Mononuclear cell (primary cell): ENCODE results near the gene CPED1. TPM values are rescaled to one million over a fixed set of nuclear protein-coding genes. Genes with fewer than 3 reads are reported as not detected.
"Not testable (repeated sequence)": the region's sequence is repeated elsewhere in the genome, so short reads cannot be mapped to it uniquely, and the experiment has no call there.

Source experiments
- H3K27me3 ChIP-seq: 2 replicates; pipeline ENCODE4 v1.6.0; 2011; ENCODE audit warnings: low read length, control low read depth; ENCODE audit not compliant: insufficient read depth
- H3K4me1 ChIP-seq: 2 replicates; pipeline ENCODE4 v1.5.1; 2011; ENCODE audit warnings: mild to moderate bottlenecking, low read length, control low read depth; ENCODE audit not compliant: insufficient read depth
- H3K4me3 ChIP-seq: 2 replicates; pipeline ENCODE4 v1.5.1; 2011; ENCODE audit warnings: mild to moderate bottlenecking, low read length, moderate library complexity
- H3K9me3 ChIP-seq: 2 replicates; pipeline ENCODE4 v1.5.1; 2011; ENCODE audit warnings: low read depth, mild to moderate bottlenecking, control low read depth, low read length
- total RNA-seq: library from RNA; depleted of rRNA; stranded (reverse); fragments of >200 nt; gene quantifications from one replicate; pipeline ENCODE4 v1.2.3, GENCODE V29; 2012

Gene CPED1
- total RNA-seq, 1 donor, result 4.6 TPM

GRCh38 chr7:121198502-121198901, 210.0 kb downstream of the CPED1 start:
- H3K27me3 ChIP-seq, result no peaks in the 10 kb centered on the region
- H3K9me3 ChIP-seq, result no peaks in the 10 kb centered on the region

GRCh38 chr7:121202125-121202524, 213.6 kb downstream of the CPED1 start:
- no peaks in the 10 kb centered on the region for H3K27me3 ChIP-seq
- no peaks in the 10 kb centered on the region for H3K4me1 ChIP-seq
- no peaks in the 10 kb centered on the region for H3K9me3 ChIP-seq
- no peak overlapping the region for H3K4me3 ChIP-seq

More at GRCh38 chr7:121198502-121198901, 210.0 kb downstream of the CPED1 start:
- H3K4me1 ChIP-seq, result no peaks in the 10 kb centered on the region
- no peak overlapping the region for H3K4me3 ChIP-seq

GRCh38 chr7:121202834-121203233, 214.3 kb downstream of the CPED1 start:
- Histone ChIP-seq H3K9me3 (no peaks in the 10 kb centered on the region), H3K27me3 (no peaks in the 10 kb centered on the region), H3K4me3 (no peak overlapping the region), H3K4me1 (no peaks in the 10 kb centered on the region)

GRCh38 chr7:121204537-121204936, 216.0 kb downstream of the CPED1 start:
- Histone ChIP-seq H3K4me1 (no peaks in the 10 kb centered on the region), H3K9me3 (no peaks in the 10 kb centered on the region), H3K27me3 (no peaks in the 10 kb centered on the region), H3K4me3 (no peak overlapping the region)

- no peaks in the 10 kb centered on the region for H3K27me3 ChIP-seq
- H3K9me3 ChIP-seq, result no peaks in the 10 kb centered on the region
- no peaks in the 10 kb centered on the region for H3K4me1 ChIP-seq
- no peak overlapping the region for H3K4me3 ChIP-seq
Measured at GRCh38 chr7:121205777-121206176, 217.3 kb downstream of the CPED1 start.

GRCh38 chr7:121211253-121211652, 222.7 kb downstream of the CPED1 start:
- Histone ChIP-seq H3K4me1 (no peaks in the 10 kb centered on the region), H3K4me3 (no peak overlapping the region), H3K27me3 (no peaks in the 10 kb centered on the region)

GRCh38 chr7:121212036-121212435, 223.5 kb downstream of the CPED1 start:
- H3K4me1 ChIP-seq, result no peaks in the 10 kb centered on the region
- H3K27me3 ChIP-seq, result no peaks in the 10 kb centered on the region
- no peak overlapping the region for H3K4me3 ChIP-seq
- no peaks in the 10 kb centered on the region for H3K9me3 ChIP-seq

More at GRCh38 chr7:121211253-121211652, 222.7 kb downstream of the CPED1 start:
- no peaks in the 10 kb centered on the region for H3K9me3 ChIP-seq

GRCh38 chr7:121214657-121215056, 226.1 kb downstream of the CPED1 start:
- H3K4me1 ChIP-seq, result no peaks in the 10 kb centered on the region
- H3K9me3 ChIP-seq, result no peaks in the 10 kb centered on the region
- no peak overlapping the region for H3K4me3 ChIP-seq
- no peaks in the 10 kb centered on the region for H3K27me3 ChIP-seq

GRCh38 chr7:121219026-121219425, 230.5 kb downstream of the CPED1 start:
- no peaks in the 10 kb centered on the region for H3K9me3 ChIP-seq
- no peaks in the 10 kb centered on the region for H3K27me3 ChIP-seq
- H3K4me3 ChIP-seq, result no peak overlapping the region
- no peaks in the 10 kb centered on the region for H3K4me1 ChIP-seq

- H3K9me3 ChIP-seq, H3K4me3 ChIP-seq, H3K4me1 ChIP-seq, H3K27me3 ChIP-seq: not testable (repeated sequence)
Measured at GRCh38 chr7:121221108-121221507, 232.6 kb downstream of the CPED1 start.

GRCh38 chr7:121228779-121229178, 240.3 kb downstream of the CPED1 start:
- Histone ChIP-seq H3K4me3 (no peak overlapping the region), H3K27me3 (no peaks in the 10 kb centered on the region), H3K9me3 (no peaks in the 10 kb centered on the region), H3K4me1 (no peaks in the 10 kb centered on the region)

GRCh38 chr7:121235201-121235600, 246.7 kb downstream of the CPED1 start:
- H3K4me1 ChIP-seq, result no peaks in the 10 kb centered on the region
- no peaks in the 10 kb centered on the region for H3K9me3 ChIP-seq
- no peak overlapping the region for H3K4me3 ChIP-seq
- H3K27me3 ChIP-seq, result no peaks in the 10 kb centered on the region

GRCh38 chr7:121237601-121238000, 249.1 kb downstream of the CPED1 start:
- no peaks in the 10 kb centered on the region for H3K4me1 ChIP-seq
- no peak overlapping the region for H3K4me3 ChIP-seq
- no peaks in the 10 kb centered on the region for H3K27me3 ChIP-seq
- H3K9me3 ChIP-seq, result no peaks in the 10 kb centered on the region

- H3K9me3 ChIP-seq, result peaks cover 9% of the 10 kb centered on the region
- no peak overlapping the region for H3K4me3 ChIP-seq
- no peaks in the 10 kb centered on the region for H3K27me3 ChIP-seq
- H3K4me1 ChIP-seq, result no peaks in the 10 kb centered on the region
Measured at GRCh38 chr7:121244120-121244870, 255.8 kb downstream of the CPED1 start.

- peaks cover 11% of the 10 kb centered on the region for H3K9me3 ChIP-seq
- H3K27me3 ChIP-seq, H3K4me1 ChIP-seq, H3K4me3 ChIP-seq: not testable (repeated sequence)
Measured at GRCh38 chr7:121251367-121251766, 262.9 kb downstream of the CPED1 start.

GRCh38 chr7:121252523-121253235, 264.2 kb downstream of the CPED1 start:
- H3K9me3 ChIP-seq, result peaks cover 11% of the 10 kb centered on the region
- H3K4me1 ChIP-seq, H3K27me3 ChIP-seq, H3K4me3 ChIP-seq: not testable (repeated sequence)
